Measurements from ENCODE around the gene NBEAL1.
"Not testable (repeated sequence)": the region's sequence is repeated elsewhere in the genome, so short reads cannot be mapped to it uniquely, and the experiment has no call there.

NBEAL1 gene

GRCh38 chr2:203115201-203115700 is 100.6 kb downstream of the NBEAL1 start:
- DNase-seq: not testable (repeated sequence)

GRCh38 chr2:203122317-203122986 is 107.8 kb downstream of the NBEAL1 start:
- no peak for DNase-seq

- no peak for DNase-seq
Measured at GRCh38 chr2:203126996-203127395, 112.3 kb downstream of the NBEAL1 start.

- no peak for DNase-seq
Measured at GRCh38 chr2:203135105-203135504, 120.4 kb downstream of the NBEAL1 start.

GRCh38 chr2:203143391-203143790 is 128.7 kb downstream of the NBEAL1 start:
- no peak for DNase-seq

GRCh38 chr2:203149194-203149593 is 134.5 kb downstream of the NBEAL1 start:
- no peak for DNase-seq

GRCh38 chr2:203155406-203155805 is 140.7 kb downstream of the NBEAL1 start:
- no peak for DNase-seq

- not testable (repeated sequence) for DNase-seq
Measured at GRCh38 chr2:203162722-203163121, 148.0 kb downstream of the NBEAL1 start.

- DNase-seq: no peak
Measured at GRCh38 chr2:203164311-203164935, 149.7 kb downstream of the NBEAL1 start.

- no peak for DNase-seq
Measured at GRCh38 chr2:203167751-203168150, 153.1 kb downstream of the NBEAL1 start.

- no peak for DNase-seq
Measured at GRCh38 chr2:203170502-203170901, 155.8 kb downstream of the NBEAL1 start.

- no peak for DNase-seq
Measured at GRCh38 chr2:203175371-203175770, 160.7 kb downstream of the NBEAL1 start.

- DNase-seq: no peak
Measured at GRCh38 chr2:203177361-203177760, 162.7 kb downstream of the NBEAL1 start.

- DNase-seq: no peak
Measured at GRCh38 chr2:203185864-203186263, 171.2 kb downstream of the NBEAL1 start.

- not testable (repeated sequence) for DNase-seq
Measured at GRCh38 chr2:203190547-203190946, 175.9 kb downstream of the NBEAL1 start.

GRCh38 chr2:203191026-203191425 is 176.4 kb downstream of the NBEAL1 start:
- not testable (repeated sequence) for DNase-seq

- no peak for DNase-seq
Measured at GRCh38 chr2:203191961-203192360, 177.3 kb downstream of the NBEAL1 start.

GRCh38 chr2:203195331-203196036 is 180.8 kb downstream of the NBEAL1 start:
- no peak for DNase-seq

GRCh38 chr2:203200866-203201265 is 186.2 kb downstream of the NBEAL1 start:
- no peak for DNase-seq

GRCh38 chr2:203201426-203201825 is 186.8 kb downstream of the NBEAL1 start:
- DNase-seq: no peak

- no peak for DNase-seq
Measured at GRCh38 chr2:203209538-203209937, 194.9 kb downstream of the NBEAL1 start.

GRCh38 chr2:203225423-203226039 is 210.9 kb downstream of the NBEAL1 start:
- DNase-seq: peak; percentile 11

- DNase-seq: not testable (repeated sequence)
Measured at GRCh38 chr2:203229674-203230073, 215.0 kb downstream of the NBEAL1 start.
